GM19468 (cell line): Measurements from ENCODE around the gene ZHX3.
"Not testable (repeated sequence)": the region's sequence is repeated elsewhere in the genome, so short reads cannot be mapped to it uniquely, and the experiment has no call there.

Source experiments
- ATAC-seq: cut with Tn5 transposase; IDR thresholded peaks from one replicate; pipeline ENCODE4 v1.9.1; 2021; ENCODE audit warnings: mild to moderate bottlenecking, moderate library complexity, moderate number of reproducible peaks; ENCODE audit not compliant: unreplicated experiment; ENCODE audit errors: extremely low read depth

Gene ZHX3

GRCh38 chr20:41142919-41143318 is 174.6 kb downstream of the ZHX3 start:
- ATAC-seq: no peak

GRCh38 chr20:41142245-41142644 is 175.3 kb downstream of the ZHX3 start:
- ATAC-seq: no peak

- ATAC-seq: no peak
Measured at GRCh38 chr20:41141153-41141815, 176.2 kb downstream of the ZHX3 start.

- ATAC-seq: no peak
Measured at GRCh38 chr20:41140226-41141133, 177.1 kb downstream of the ZHX3 start.

GRCh38 chr20:41139227-41140093 is 178.1 kb downstream of the ZHX3 start:
- ATAC-seq: no peak

- no peak for ATAC-seq
Measured at GRCh38 chr20:41138475-41139226, 178.9 kb downstream of the ZHX3 start.

- no peak for ATAC-seq
Measured at GRCh38 chr20:41137614-41138474, 179.7 kb downstream of the ZHX3 start.

- ATAC-seq: peak; percentile 24
Measured at GRCh38 chr20:41136680-41137613, 180.6 kb downstream of the ZHX3 start, which contains the start of gene PLCG1. TSS of gene PLCG1 (plus strand) at chr20:41137543. CDS start at chr20:41137642, 99 bp downstream.

GRCh38 chr20:41135888-41136679 is 181.4 kb downstream of the ZHX3 start:
- ATAC-seq: no peak

- ATAC-seq: no peak
Measured at GRCh38 chr20:41135187-41135887, 182.2 kb downstream of the ZHX3 start.

GRCh38 chr20:41134362-41135186 is 183.0 kb downstream of the ZHX3 start:
- no peak for ATAC-seq

- no peak for ATAC-seq
Measured at GRCh38 chr20:41133709-41134361, 183.7 kb downstream of the ZHX3 start.

- ATAC-seq: not testable (repeated sequence)
Measured at GRCh38 chr20:41132388-41132775, 185.1 kb downstream of the ZHX3 start.

- ATAC-seq: no peak
Measured at GRCh38 chr20:41131594-41132387, 185.7 kb downstream of the ZHX3 start.
